Testis (tissue), 3 donors: Measurements from ENCODE around the gene RAB34. TPM values are rescaled to one million over a fixed set of nuclear protein-coding genes. Genes with fewer than 3 reads are reported as not detected.

Source experiments
- DNase-seq: peaks from one replicate; pipeline ENCODE4 v3.0.0-alpha.2; 2019
- H3K27ac ChIP-seq, 2 donors: fragments of 200-600 bp; sonication (generic); one replicate each; pipeline ENCODE4 v1.5.1; 2019
- H3K27me3 ChIP-seq: fragments of 200-600 bp; sonication (generic); one replicate; pipeline ENCODE4 v1.5.1; 2019
- H3K36me3 ChIP-seq: fragments of 200-600 bp; sonication (generic); one replicate; pipeline ENCODE4 v1.5.1; 2017; ENCODE audit warnings: low read depth; ENCODE audit errors: missing control alignments
- H3K4me1 ChIP-seq: fragments of 200-600 bp; sonication (generic); one replicate; pipeline ENCODE4 v1.5.1; 2019
- H3K4me3 ChIP-seq, 2 donors: fragments of 200-600 bp; sonication (generic); one replicate each; pipeline ENCODE4 v1.5.1; 2017 to 2019
- H3K9me3 ChIP-seq: fragments of 200-600 bp; sonication (generic); one replicate; pipeline ENCODE4 v1.5.1; 2017
- CTCF ChIP-seq, 3 experiments: fragments of 450-650 bp in 2 of 3; fragments of 200-600 bp in 1 of 3; sonication (generic) in 1 of 3; IDR thresholded peaks; one replicate each; pipeline ENCODE4 v1.5.1; 2016 to 2019; ENCODE audit warnings: antibody characterized with exemption in 3 of 3, mild to moderate bottlenecking in 2 of 3, moderate library complexity in 1 of 3
- POLR2A ChIP-seq: fragments of 450-650 bp; IDR thresholded peaks from one replicate; pipeline ENCODE4 v1.6.1; 2017; ENCODE audit warnings: antibody characterized with exemption, mild to moderate bottlenecking, moderate library complexity
- WGBS, 2 donors: methylation state at CpG; one replicate each; pipeline ENCODE4 v1.1.5; 2018; 5-methylcytosine and 5-hydroxymethylcytosine counted together
- intact Hi-C: fragments of 100-400 bp; cut with DNase I; formaldehyde crosslinking; loops from one replicate; pipeline ENCODE4 v1.15.1; 2023; ENCODE audit warnings: low total_unique reads
- polyA plus RNA-seq: library from polyadenylated mRNA; stranded (reverse); fragments of 350-450 nt; fragmentation: Illumina TruSeq; extraction: RNeasy Lipid Tissue Mini Kit (QIAGEN cat#74804); gene quantifications from one replicate; pipeline ENCODE4 v1.2.3, GENCODE V29; 2014; ENCODE audit warnings: low read depth, low replicate concordance; ENCODE audit not compliant: insufficient read depth
- small RNA-seq, 2 donors: library from RNA; depleted of rRNA; stranded (forward); fragments of <200 nt; gene quantifications; one replicate each; pipeline ENCODE3, GENCODE V24; 2016
- total RNA-seq, 2 donors: library from RNA; depleted of rRNA; stranded (reverse); fragments of >200 nt; gene quantifications; one replicate each; pipeline ENCODE4 v1.2.3, GENCODE V29; 2016

The RAB34 gene
- total and polyA plus RNA-seq, 3 donors from 2014 or later = 30.4 to 47.3 (median 42.1) TPM

DNA sequence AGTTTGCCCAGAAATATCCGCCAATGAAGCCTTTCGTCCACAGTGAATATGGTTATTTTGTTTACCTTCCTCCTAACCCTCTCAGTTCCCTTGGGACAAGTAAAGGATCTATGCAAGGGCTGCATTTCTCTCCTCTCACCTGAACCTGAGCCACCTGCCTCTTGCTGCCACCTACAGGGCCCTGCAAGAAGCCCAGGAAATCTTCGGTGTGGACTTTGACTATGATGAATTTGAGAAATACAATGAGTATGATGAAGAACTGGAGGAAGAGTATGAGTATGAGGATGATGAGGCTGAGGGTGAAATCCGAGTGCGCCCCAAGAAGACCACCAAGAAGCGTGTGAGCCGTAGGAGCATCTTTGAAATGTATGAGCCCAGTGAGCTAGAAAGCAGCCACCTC is 41.7 kb downstream of the RAB34 start:
- Histone ChIP-seq H3K27ac (no peak overlapping the region), H3K36me3 (no peaks in the 10 kb centered on the region), H3K4me1 (no peaks in the 10 kb centered on the region), H3K27me3 (no peaks in the 10 kb centered on the region), H3K9me3 (no peaks in the 10 kb centered on the region), H3K4me3 (no peak overlapping the region)
- 86 to 87% methylated on average over 7 of the region's 7 CpGs for WGBS, 2 donors
- DNase-seq = no peak
- intact Hi-C loops = no loop called here
- no peak for TF ChIP-seq POLR2A
- TF ChIP-seq CTCF (IDR thresholded peaks at IDR 0.05) = no peak

DNA sequence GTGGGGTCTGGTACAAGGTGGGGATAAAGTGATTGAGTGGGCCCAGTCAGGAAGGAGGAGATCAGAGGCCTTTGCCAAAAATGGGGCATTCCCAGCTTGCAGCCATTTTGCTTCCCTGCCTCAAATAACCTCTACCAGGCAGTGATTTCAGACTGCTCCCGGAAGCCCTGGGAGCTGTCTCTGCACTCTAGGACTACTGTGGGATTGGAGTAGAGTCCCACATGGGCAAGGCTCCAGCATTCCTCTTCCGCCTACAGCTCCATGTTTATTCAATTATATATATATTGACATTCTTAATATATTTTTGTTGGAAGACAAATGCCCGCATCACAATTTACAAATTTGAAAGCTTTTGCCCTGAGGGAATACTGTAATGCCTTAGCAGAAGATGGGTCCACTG is 42.2 kb downstream of the RAB34 start:
- Histone ChIP-seq H3K4me1 (no peaks in the 10 kb centered on the region), H3K36me3 (no peaks in the 10 kb centered on the region), H3K27me3 (no peaks in the 10 kb centered on the region), H3K27ac (no peak overlapping the region), H3K4me3 (no peak overlapping the region), H3K9me3 (no peaks in the 10 kb centered on the region)
- DNase-seq = no peak
- TF ChIP-seq CTCF (IDR thresholded peaks at IDR 0.05) (no peak), POLR2A (no peak)
- intact Hi-C loops = no loop called here
- 87 to 90% methylated on average over 3 of the region's 3 CpGs for WGBS, 2 donors

GRCh38 chr17:28669918-28670317 is 47.8 kb downstream of the RAB34 start:
- Histone ChIP-seq H3K27ac (no peak overlapping the region), H3K36me3 (no peaks in the 10 kb centered on the region), H3K4me1 (peaks cover 4% of the 10 kb centered on the region), H3K4me3 (no peak overlapping the region), H3K27me3 (no peaks in the 10 kb centered on the region), H3K9me3 (no peaks in the 10 kb centered on the region)
- no peak for DNase-seq
- intact Hi-C loops = no loop called here
- no peak for TF ChIP-seq POLR2A
- no peak for TF ChIP-seq CTCF (IDR thresholded peaks at IDR 0.05)
- WGBS, 2 donors = 92 to 100% methylated on average over 1 of the region's 1 CpG

GRCh38 chr17:28667870-28668269 is 49.8 kb downstream of the RAB34 start:
- Histone ChIP-seq H3K36me3 (no peaks in the 10 kb centered on the region), H3K27me3 (no peaks in the 10 kb centered on the region), H3K4me1 (peaks cover 24% of the 10 kb centered on the region), H3K27ac (no peak overlapping the region), H3K4me3 (no peak overlapping the region), H3K9me3 (no peaks in the 10 kb centered on the region)
- TF ChIP-seq POLR2A = no peak
- WGBS, 2 donors = 56 to 78% methylated on average over 1 of the region's 1 CpG
- intact Hi-C loops = no loop called here
- DNase-seq = no peak

- intact Hi-C loops = no loop called here
- 66 to 72% methylated on average over 2 of the region's 2 CpGs for WGBS, 2 donors
- Histone ChIP-seq H3K36me3 (no peaks in the 10 kb centered on the region), H3K27ac (no peak overlapping the region), H3K27me3 (no peaks in the 10 kb centered on the region), H3K4me1 (peaks cover 26% of the 10 kb centered on the region), H3K4me3 (no peak overlapping the region), H3K9me3 (no peaks in the 10 kb centered on the region)
- DNase-seq = no peak
- TF ChIP-seq CTCF (IDR thresholded peaks at IDR 0.05) (no peak), POLR2A (no peak)
These were observed 51.7 kb downstream of the RAB34 start for GRCh38 chr17:28665994-28666393.

Small RNA genes lying within 50 kb of the gene (small RNA-seq; reads per million reads assigned to genes)
- 0 reads per million in 2 donors for gene SNORD42A
- 0 reads per million in 2 donors for gene SNORD42B
- 0 reads per million in 2 donors for gene SNORD4A
- 0 reads per million in 2 donors for gene SNORD4B

Other genes starting within 250 kb of the RAB34 start
- under 1 TPM; 0.79 to 0.93 TPM for gene SLC13A2, start 244.2 kb downstream of the RAB34 start, total RNA-seq
- 0.44 TPM for gene SLC13A2, start 244.2 kb downstream of the RAB34 start, polyA plus RNA-seq
- gene FOXN1, start 211.5 kb downstream of the RAB34 start, total RNA-seq = under 1 TPM; 0.24 to 0.50 TPM
- 0.69 TPM for gene FOXN1, start 211.5 kb downstream of the RAB34 start, polyA plus RNA-seq
- gene UNC119, start 165.2 kb downstream of the RAB34 start, total RNA-seq = 100 to 1,000 TPM; 175 to 180 TPM
- 94.9 TPM for gene UNC119, start 165.2 kb downstream of the RAB34 start, polyA plus RNA-seq
- 100 to 1,000 TPM in 1 of 2 donors, 10 to 100 TPM in 1; 92.4 to 124 TPM for gene PIGS, start 146.3 kb downstream of the RAB34 start, total RNA-seq
- 57.7 TPM for gene PIGS, start 146.3 kb downstream of the RAB34 start, polyA plus RNA-seq
- gene ALDOC, start 141.0 kb downstream of the RAB34 start, total RNA-seq = 10 to 100 TPM; 30.7 to 65.8 TPM
- gene ALDOC, start 141.0 kb downstream of the RAB34 start, polyA plus RNA-seq = 29.2 TPM
- 100 to 1,000 TPM in 1 of 2 donors, 10 to 100 TPM in 1; 79.4 to 116 TPM for gene SPAG5, start 118.8 kb downstream of the RAB34 start, total RNA-seq
- 232 TPM for gene SPAG5, start 118.8 kb downstream of the RAB34 start, polyA plus RNA-seq
- gene RSKR, start 103.7 kb downstream of the RAB34 start, total RNA-seq = 10 to 100 TPM; 38.0 to 41.7 TPM
- 18.1 TPM for gene RSKR, start 103.7 kb downstream of the RAB34 start, polyA plus RNA-seq
- gene BLTP2, start 72.7 kb downstream of the RAB34 start, total RNA-seq = 100 to 1,000 TPM; 128 to 147 TPM
- gene BLTP2, start 72.7 kb downstream of the RAB34 start, polyA plus RNA-seq = 84.7 TPM
- 10 to 100 TPM; 59.7 to 65.0 TPM for gene SDF2, start 56.0 kb downstream of the RAB34 start, total RNA-seq
- gene SDF2, start 56.0 kb downstream of the RAB34 start, polyA plus RNA-seq = 64.6 TPM
- 100 to 1,000 TPM; 121 to 129 TPM for gene SUPT6H, start 55.7 kb downstream of the RAB34 start, total RNA-seq
- 64.8 TPM for gene SUPT6H, start 55.7 kb downstream of the RAB34 start, polyA plus RNA-seq
- gene PROCA1, start 6.0 kb downstream of the RAB34 start, total RNA-seq = 100 to 1,000 TPM in 1 of 2 donors, 10 to 100 TPM in 1; 90.2 to 322 TPM
- 286 TPM for gene PROCA1, start 6.0 kb downstream of the RAB34 start, polyA plus RNA-seq
- 100 to 1,000 TPM; 200 to 343 TPM for gene RPL23A, start 2.1 kb upstream of the RAB34 start, total RNA-seq
- 757 TPM for gene RPL23A, start 2.1 kb upstream of the RAB34 start, polyA plus RNA-seq
- 1 to 10 TPM; 4.2 to 8.6 TPM for gene TLCD1, start 8.4 kb upstream of the RAB34 start, total RNA-seq
- gene TLCD1, start 8.4 kb upstream of the RAB34 start, polyA plus RNA-seq = 18.0 TPM
- gene NEK8, start 10.9 kb upstream of the RAB34 start, total RNA-seq = 10 to 100 TPM; 10.1 to 10.7 TPM
- gene NEK8, start 10.9 kb upstream of the RAB34 start, polyA plus RNA-seq = 7.3 TPM
- 10 to 100 TPM; 35.3 to 47.2 TPM for gene TRAF4, start 26.1 kb upstream of the RAB34 start, total RNA-seq
- 33.1 TPM for gene TRAF4, start 26.1 kb upstream of the RAB34 start, polyA plus RNA-seq
- gene FAM222B, start 124.9 kb upstream of the RAB34 start, total RNA-seq = 10 to 100 TPM; 69.6 to 74.5 TPM
- gene FAM222B, start 124.9 kb upstream of the RAB34 start, polyA plus RNA-seq = 84.5 TPM
- 10 to 100 TPM; 61.1 to 75.2 TPM for gene ERAL1, start 137.1 kb upstream of the RAB34 start, total RNA-seq
- 54.8 TPM for gene ERAL1, start 137.1 kb upstream of the RAB34 start, polyA plus RNA-seq
- gene FLOT2, start 179.9 kb upstream of the RAB34 start, total RNA-seq = 10 to 100 TPM; 20.9 to 31.3 TPM
- gene FLOT2, start 179.9 kb upstream of the RAB34 start, polyA plus RNA-seq = 33.2 TPM
- gene DHRS13, start 185.2 kb upstream of the RAB34 start, total RNA-seq = 10 to 100 TPM; 14.9 to 18.6 TPM
- gene DHRS13, start 185.2 kb upstream of the RAB34 start, polyA plus RNA-seq = 8.7 TPM
- gene PHF12, start 233.7 kb upstream of the RAB34 start, total RNA-seq = 10 to 100 TPM; 82.4 to 85.3 TPM
- 38.8 TPM for gene PHF12, start 233.7 kb upstream of the RAB34 start, polyA plus RNA-seq